Islet of Langerhans (tissue), 1 donor: ENCODE results near the gene NTM.
A peak's percentile ranks its signal among the peaks of the same experiment; 100 is the strongest.

Experiments
- FAIRE-seq: peaks from one replicate; lab custom pipeline; 2011; peaks lifted over from hg19 to GRCh38; lab: Jason Lieb, UNC

Gene NTM

DNA sequence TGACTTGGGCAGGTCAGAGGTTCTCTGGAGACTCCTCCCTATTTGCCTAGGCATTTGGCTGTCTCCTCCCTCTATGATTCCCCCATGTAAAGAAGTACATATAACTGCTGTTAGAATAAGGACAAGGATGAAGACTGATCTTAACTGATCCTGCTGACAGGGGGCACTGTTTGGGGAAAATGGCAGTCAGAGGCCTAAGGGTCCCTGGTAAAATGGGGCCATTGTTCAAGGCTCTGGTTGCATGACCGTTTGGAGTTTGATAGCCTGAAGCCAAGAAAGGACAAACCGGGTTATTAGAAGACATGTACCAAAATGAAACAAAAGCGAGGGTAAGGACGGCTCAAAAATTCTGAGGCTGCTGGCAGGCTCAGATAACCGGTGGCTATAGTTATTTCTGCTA lies 712.2 kb downstream of the NTM start:
- no peak for FAIRE-seq

GRCh38 chr11:132084433-132084832 lies 714.0 kb downstream of the NTM start:
- no peak for FAIRE-seq

- no peak for FAIRE-seq
Observed at GRCh38 chr11:132087148-132087547, 716.7 kb downstream of the NTM start.

DNA sequence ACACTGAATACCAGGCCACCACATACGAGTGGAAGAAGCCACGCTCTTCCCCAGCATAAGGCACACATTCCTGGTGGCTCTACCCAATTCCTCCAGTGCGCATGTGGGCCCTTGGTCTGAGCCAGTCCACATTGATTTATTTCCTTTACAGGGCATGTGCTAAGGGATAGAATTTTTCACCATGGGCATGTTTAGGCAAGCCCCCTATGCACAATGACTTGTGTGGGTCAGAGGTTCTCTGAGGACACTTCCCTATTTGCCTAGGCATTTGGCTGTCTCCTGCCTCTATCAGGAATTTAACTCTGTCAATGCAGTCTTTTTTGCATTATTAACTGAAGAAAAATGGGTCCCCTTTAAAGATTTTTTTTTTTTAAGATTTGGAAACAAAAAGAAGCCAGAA lies 718.1 kb downstream of the NTM start:
- FAIRE-seq = no peak

- FAIRE-seq = no peak
Observed at GRCh38 chr11:132093536-132094259, 723.3 kb downstream of the NTM start.

DNA sequence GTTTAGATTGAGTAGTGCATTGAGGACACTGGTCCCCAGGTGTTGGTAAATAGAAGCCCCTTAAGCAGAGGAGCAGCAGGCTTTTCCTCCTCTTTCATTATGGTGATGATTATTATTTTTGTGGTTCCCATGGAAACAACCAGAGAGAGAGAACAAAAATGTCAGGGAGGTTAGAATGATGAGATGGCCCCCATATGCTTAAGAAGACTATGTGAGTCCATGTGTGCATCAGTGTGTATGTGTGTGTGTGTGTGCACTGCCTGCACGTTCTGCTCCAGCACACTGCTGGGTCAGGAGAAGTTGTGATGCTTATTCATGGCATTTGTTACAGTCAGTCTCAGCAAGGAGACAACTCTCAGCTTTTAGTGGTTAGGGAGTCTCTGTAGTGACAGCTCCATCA lies 724.2 kb downstream of the NTM start:
- no peak for FAIRE-seq

DNA sequence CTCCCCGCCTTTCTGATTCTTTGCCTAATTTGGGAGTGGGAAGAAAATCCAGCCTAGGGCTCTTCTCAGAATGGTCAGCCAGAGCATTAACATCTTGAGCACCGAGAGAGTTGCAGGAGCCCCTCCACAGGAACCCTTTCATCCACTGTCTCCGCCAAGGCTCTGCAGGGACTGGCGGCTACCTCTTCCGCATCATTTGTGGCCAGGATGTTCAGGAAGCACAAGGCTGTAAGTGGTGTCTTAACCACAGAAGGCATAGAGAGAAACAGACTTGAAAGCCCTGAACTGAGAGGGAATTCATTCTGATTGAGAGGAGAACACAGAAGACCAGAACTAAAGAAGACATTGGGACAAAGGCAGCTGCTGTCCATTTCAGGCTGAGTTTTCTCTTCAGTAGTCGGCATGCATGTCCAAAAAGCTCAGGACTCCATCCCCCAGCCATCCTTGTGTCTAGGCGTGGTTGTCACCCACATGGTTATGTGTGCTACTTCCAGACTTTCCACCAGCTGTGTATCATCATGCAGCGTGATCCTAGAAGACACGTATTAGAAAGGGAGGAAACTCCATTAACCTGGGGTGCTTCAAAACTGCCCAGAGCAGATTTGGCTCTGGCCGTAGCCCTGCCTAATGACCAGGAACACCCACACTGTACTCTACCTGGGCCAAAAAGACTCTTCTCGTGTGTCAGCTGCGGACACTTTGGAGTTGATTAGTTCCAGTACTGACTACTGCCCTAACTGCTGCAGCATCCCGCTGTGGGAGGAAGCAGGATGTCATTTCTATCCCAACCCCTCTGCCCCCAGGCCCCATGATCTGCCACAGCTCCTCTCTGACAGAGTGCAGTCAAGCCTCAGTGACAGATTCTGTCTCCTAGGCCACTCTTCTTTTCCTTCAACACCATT lies 725.1 kb downstream of the NTM start:
- FAIRE-seq = no peak

GRCh38 chr11:132096132-132096825 lies 725.9 kb downstream of the NTM start:
- no peak for FAIRE-seq

- FAIRE-seq = no peak
Observed at GRCh38 chr11:132099692-132100091, 729.3 kb downstream of the NTM start.

GRCh38 chr11:132100583-132100982 lies 730.2 kb downstream of the NTM start:
- FAIRE-seq = no peak

DNA sequence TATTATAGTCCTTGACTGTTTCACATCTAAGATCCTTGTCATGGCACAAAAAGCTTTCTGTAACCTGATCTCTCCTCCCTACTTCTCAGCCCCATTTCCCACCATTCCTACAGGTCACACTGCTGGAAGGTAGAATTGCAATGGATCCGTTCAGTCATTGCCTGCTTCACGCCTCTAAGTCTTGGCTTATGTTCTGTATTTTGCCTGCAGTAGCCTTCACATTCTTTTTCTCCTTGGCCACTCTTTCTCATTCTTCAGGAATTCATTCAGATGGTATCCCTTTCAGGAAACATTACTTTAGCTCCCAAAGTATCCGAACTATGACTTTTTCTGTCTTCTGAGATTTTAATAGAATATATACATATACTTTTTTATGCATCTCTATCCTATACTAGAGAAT lies 731.5 kb downstream of the NTM start:
- FAIRE-seq = no peak

DNA sequence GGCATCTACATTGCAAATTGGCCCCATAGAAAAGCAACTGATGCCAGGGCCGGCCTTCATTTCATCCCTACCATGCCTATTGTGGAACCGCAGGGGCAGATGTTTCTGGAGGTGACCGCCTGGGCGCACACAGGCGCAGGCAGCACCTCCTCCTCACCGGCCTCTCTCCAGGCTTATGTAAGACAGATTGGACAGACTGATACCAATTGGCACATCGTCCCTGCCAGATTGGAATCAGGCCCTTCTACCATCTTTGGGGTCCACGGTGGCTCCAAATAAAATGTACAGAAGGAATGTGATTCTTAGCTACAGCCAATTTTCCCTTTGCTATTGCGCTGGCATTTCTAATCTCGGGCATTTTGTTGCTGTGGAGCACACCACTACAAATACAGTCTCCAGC lies 732.6 kb downstream of the NTM start:
- FAIRE-seq = no peak

- peak; percentile 27 for FAIRE-seq
Observed at GRCh38 chr11:132106096-132106982, 735.9 kb downstream of the NTM start.

GRCh38 chr11:132111316-132111715 lies 740.9 kb downstream of the NTM start:
- FAIRE-seq = no peak

DNA sequence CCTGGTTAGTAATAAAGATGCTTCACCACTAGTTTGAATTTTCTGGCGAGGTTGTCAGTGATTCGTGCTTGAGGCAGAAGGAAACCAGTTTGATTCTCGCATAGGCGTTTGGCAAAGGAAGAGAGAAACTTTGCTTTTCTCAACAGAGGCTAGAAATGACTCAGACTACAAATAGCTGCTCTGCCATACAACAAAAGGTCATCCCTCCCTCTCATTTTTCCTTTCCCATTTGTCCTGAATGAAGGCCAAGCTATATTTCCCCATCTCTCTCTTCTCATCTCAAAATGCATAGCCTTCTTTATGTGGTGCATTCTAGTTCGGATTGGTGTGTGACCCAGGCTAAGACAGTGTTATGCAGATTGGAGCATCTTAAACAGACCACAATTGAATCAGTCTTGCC lies 741.4 kb downstream of the NTM start:
- no peak for FAIRE-seq

DNA sequence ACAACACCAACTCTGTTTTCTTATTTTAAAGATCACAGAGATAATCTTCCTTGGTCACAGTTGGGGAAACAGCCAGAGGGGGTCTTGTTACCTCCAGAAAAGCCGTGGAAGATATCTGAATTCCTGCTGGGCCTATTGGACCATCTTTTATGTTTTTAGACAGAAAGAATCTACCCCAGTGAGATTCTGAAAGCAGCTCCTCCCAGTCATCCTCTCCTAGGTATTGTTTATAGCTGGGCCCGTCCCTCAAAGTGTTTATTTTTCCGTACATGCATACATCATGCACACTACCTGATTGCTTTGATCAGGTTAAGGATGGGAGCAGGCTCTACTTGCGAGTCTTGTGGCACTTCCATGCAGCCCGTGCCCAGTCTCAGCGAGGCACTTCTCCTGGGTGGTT lies 742.4 kb downstream of the NTM start:
- no peak for FAIRE-seq

- no peak for FAIRE-seq
Observed at GRCh38 chr11:132114185-132114584, 743.8 kb downstream of the NTM start.

GRCh38 chr11:132114743-132115142 lies 744.3 kb downstream of the NTM start:
- no peak for FAIRE-seq

- no peak for FAIRE-seq
Observed at GRCh38 chr11:132115454-132115853, 745.0 kb downstream of the NTM start.

GRCh38 chr11:132116516-132116915 lies 746.1 kb downstream of the NTM start:
- no peak for FAIRE-seq

DNA sequence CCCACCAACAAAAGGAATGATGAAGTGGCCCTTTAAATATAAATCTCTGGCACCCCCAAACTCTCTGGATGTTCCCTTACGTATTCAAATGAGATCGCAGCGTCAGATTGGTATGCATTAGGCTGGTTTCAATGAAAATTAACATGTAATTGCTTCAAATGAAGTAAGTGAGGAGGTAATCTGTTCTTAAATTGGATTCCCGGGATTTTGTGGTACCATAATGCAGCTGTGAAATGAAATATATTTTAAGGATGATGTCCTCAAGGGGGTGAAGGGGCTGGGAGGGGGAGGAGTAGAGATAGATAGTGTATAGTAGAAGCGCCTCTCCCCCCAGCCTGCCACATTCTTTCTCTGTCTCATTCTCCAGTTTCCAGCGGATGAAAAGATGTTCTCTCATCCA lies 748.2 kb downstream of the NTM start:
- FAIRE-seq = no peak

GRCh38 chr11:132119573-132119972 lies 749.2 kb downstream of the NTM start:
- FAIRE-seq = no peak
